Peyer's patch (tissue), 4 donors: ENCODE data around the gene DTX2.
"Not testable (repeated sequence)": the region's sequence is repeated elsewhere in the genome, so short reads cannot be mapped to it uniquely, and the experiment has no call there.

Experiments
- POLR2A ChIP-seq, 2 donors: fragments of 450-650 bp; IDR thresholded peaks; one replicate each; pipeline ENCODE4 v1.5.1; 2017; ENCODE audit warnings: antibody characterized with exemption in 2 of 2, mild to moderate bottlenecking in 2 of 2, moderate library complexity in 2 of 2
- TF ChIP-seq, protein P1 (sequence below), 6 experiments: fragments of 450-650 bp in 4 of 6; fragments of 200-600 bp in 2 of 6; sonication (generic) in 1 of 6; IDR thresholded peaks; one replicate each; pipeline ENCODE4 v1.5.1; 2017 to 2019; ENCODE audit warnings: antibody characterized with exemption in 6 of 6, mild to moderate bottlenecking in 3 of 6, moderate library complexity in 1 of 6

GRCh38 chr7:76499201-76499923, 37.9 kb downstream of the DTX2 start:
- TF ChIP-seq, protein P1, sequence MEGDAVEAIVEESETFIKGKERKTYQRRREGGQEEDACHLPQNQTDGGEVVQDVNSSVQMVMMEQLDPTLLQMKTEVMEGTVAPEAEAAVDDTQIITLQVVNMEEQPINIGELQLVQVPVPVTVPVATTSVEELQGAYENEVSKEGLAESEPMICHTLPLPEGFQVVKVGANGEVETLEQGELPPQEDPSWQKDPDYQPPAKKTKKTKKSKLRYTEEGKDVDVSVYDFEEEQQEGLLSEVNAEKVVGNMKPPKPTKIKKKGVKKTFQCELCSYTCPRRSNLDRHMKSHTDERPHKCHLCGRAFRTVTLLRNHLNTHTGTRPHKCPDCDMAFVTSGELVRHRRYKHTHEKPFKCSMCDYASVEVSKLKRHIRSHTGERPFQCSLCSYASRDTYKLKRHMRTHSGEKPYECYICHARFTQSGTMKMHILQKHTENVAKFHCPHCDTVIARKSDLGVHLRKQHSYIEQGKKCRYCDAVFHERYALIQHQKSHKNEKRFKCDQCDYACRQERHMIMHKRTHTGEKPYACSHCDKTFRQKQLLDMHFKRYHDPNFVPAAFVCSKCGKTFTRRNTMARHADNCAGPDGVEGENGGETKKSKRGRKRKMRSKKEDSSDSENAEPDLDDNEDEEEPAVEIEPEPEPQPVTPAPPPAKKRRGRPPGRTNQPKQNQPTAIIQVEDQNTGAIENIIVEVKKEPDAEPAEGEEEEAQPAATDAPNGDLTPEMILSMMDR (IDR thresholded peaks at IDR 0.05): not testable (repeated sequence)
- TF ChIP-seq POLR2A (IDR thresholded peaks at IDR 0.05): not testable (repeated sequence)
